Left lung (tissue), 10 donors: ENCODE results near the gene DYNC1H1. TPM values are rescaled to one million over a fixed set of nuclear protein-coding genes. Genes with fewer than 3 reads are reported as not detected.
A peak's percentile ranks its signal among the peaks of the same experiment; 100 is the strongest.

Experiments
- ATAC-seq: fragments of 200-7000 bp; cut with Tn5 transposase; one replicate; pipeline ENCODE4 v1.9.1; 2020; ENCODE audit warnings: moderate library complexity
- DNase-seq, 4 donors: peaks; one replicate each; pipeline ENCODE4 v3.0.0-alpha.2; 2013 to 2020
- H3K27ac ChIP-seq, 2 donors: fragments of 200-600 bp; sonication (generic) in 1 of 2; one replicate each; pipeline versions ENCODE4 v1.5.0 to v1.8.0; 2020 to 2021
- H3K27me3 ChIP-seq, 2 donors: fragments of 200-600 bp; sonication (generic) in 1 of 2; one replicate each; pipeline versions ENCODE4 v1.5.0 to v1.8.0; 2020 to 2021
- H3K36me3 ChIP-seq, 2 donors: fragments of 200-600 bp; sonication (generic) in 1 of 2; one replicate each; pipeline versions ENCODE4 v1.5.0 to v1.8.0; 2020 to 2021
- H3K4me1 ChIP-seq, 2 donors: fragments of 200-600 bp; one replicate each; pipeline ENCODE4 v1.8.0; 2021
- H3K4me3 ChIP-seq, 2 donors: fragments of 200-600 bp; sonication (generic) in 1 of 2; one replicate each; pipeline versions ENCODE4 v1.5.0 to v1.8.0; 2020 to 2021; ENCODE audit warnings: mild to moderate bottlenecking in 1 of 2
- H3K9me3 ChIP-seq, 2 donors: fragments of 200-600 bp; sonication (generic) in 1 of 2; one replicate each; pipeline versions ENCODE4 v1.5.0 to v1.8.0; 2020 to 2021
- CTCF ChIP-seq, 2 donors: fragments of 200-600 bp; sonication (generic) in 1 of 2; IDR thresholded peaks; one replicate each; pipeline versions ENCODE4 v1.5.0 to v1.8.0; 2021; ENCODE audit warnings: antibody characterized with exemption in 2 of 2
- intact Hi-C, 2 donors: fragments of 100-400 bp; cut with DNase I; formaldehyde crosslinking; loops; one replicate each; pipeline versions ENCODE4 v1.11.2 to v1.14.2; 2022
- polyA plus RNA-seq, 6 donors: library from polyadenylated mRNA; unstranded; fragments of 120-200 nt; gene quantifications; one replicate each; pipeline ENCODE4 v1.2.1, GENCODE V29; 2013; ENCODE audit not compliant: insufficient read length in 6 of 6
- total RNA-seq, 2 donors: library from RNA; stranded (reverse); fragmentation: NEBNext Ultra II Directional; extraction: Animal tissue kit (Norgen Biotek cat#: 25700); gene quantifications; one replicate each; pipeline ENCODE4 v1.2.1, GENCODE V29; 2021
- donor health status: DM: no; HTN: yes; CAD: no.
- donor health status: DM: no; HTN: no; CAD: no.

Gene DYNC1H1
- total and polyA plus RNA-seq, 8 donors: 305 to 514 (median 345) TPM

- Histone ChIP-seq H3K4me3 (peak overlapping the region; percentile 61 to 71), H3K27ac (peak overlapping the region; percentile 99 to 100), H3K27me3 (no peaks in the 10 kb centered on the region), H3K36me3 (peaks cover 0 to 28% of the 10 kb centered on the region in 2 donors), H3K9me3 (no peaks in the 10 kb centered on the region), H3K4me1 (peaks cover 22 to 50% of the 10 kb centered on the region in 2 donors)
- peak; percentile 23 for ATAC-seq
- no peak for TF ChIP-seq CTCF (IDR thresholded peaks at IDR 0.05)
- peak; percentile 38 to 90 (median 70) for DNase-seq
- intact Hi-C loops: no loop called here
Observed at GRCh38 chr14:102088012-102088792, 123.8 kb downstream of the DYNC1H1 start.

DNA sequence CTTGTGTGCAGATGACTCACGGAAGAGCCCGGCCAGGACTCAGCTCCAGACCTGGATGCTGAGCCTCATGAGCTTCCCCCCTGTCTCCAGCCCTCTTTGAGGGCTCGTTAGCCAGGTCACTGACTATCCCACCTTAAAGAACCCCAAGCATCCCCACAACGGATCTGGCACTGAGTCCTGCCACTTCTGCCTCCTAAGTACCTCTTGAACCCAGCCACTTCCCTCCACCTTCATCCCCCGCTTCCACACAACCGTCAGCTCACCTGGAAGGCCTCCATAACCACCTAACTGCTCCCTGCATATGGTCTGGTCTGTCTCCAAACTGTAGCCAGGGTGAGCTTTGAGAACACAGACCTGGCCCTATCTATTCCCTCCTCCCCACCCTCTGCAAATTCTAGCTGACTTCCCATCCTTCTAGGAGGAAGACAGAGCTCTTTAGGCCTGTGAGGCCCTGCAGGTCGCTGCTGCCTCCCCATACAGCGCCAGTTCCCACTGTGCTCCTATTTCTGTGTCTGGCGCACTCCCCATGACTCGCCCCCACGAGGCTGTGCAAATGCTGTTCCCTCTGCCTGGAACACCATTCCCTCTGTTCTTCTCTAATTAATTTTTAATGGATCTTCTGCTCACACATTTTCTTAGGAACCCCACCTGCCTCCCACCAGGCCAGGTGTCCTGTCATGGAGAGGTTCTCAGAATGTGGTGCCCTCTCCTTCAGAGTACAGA lies 125.4 kb downstream of the DYNC1H1 start:
- Histone ChIP-seq H3K36me3 (peaks cover 0 to 12% of the 10 kb centered on the region in 2 donors), H3K4me3 (no peak overlapping the region), H3K27ac (no peak overlapping the region), H3K27me3 (no peaks in the 10 kb centered on the region), H3K9me3 (no peaks in the 10 kb centered on the region), H3K4me1 (peaks cover 12 to 34% of the 10 kb centered on the region in 2 donors)
- intact Hi-C loops: no loop called here
- DNase-seq (no peak), ATAC-seq (no peak)
- TF ChIP-seq CTCF (IDR thresholded peaks at IDR 0.05): no peak

- intact Hi-C loops: no loop called here
- no peak overlapping the region for H3K4me3 ChIP-seq
Observed at GRCh38 chr14:102090713-102091112, 126.3 kb downstream of the DYNC1H1 start.

DNA sequence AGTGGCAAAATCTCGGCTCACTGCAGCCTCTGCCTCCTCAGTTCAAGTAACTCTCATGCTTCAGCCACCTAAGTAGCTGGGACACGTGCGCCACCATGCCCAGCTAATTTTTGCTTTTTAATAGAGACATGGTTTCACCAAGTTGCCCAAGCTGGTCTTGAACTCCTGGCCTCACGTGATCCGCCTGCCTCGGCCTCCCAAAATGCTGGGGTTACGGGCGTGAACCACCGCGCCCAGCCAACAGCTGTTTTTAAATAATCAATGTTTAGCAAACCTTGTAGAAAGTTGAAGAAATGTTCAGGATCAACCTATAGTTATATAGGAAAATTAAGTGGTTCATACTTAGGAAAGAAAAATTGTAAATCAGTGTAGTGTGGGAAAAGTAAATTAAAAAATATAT lies 128.4 kb downstream of the DYNC1H1 start:
- TF ChIP-seq CTCF (IDR thresholded peaks at IDR 0.05): no peak
- Histone ChIP-seq H3K4me3 (no peak overlapping the region), H3K9me3 (no peaks in the 10 kb centered on the region), H3K27me3 (no peaks in the 10 kb centered on the region), H3K36me3 (no peaks in the 10 kb centered on the region), H3K27ac (no peak overlapping the region), H3K4me1 (peaks cover 3 to 18% of the 10 kb centered on the region in 2 donors)
- intact Hi-C loops: no loop called here
- DNase-seq (no peak), ATAC-seq (no peak)

More at GRCh38 chr14:102090713-102091112, 126.3 kb downstream of the DYNC1H1 start:
- peaks cover 0 to 3% of the 10 kb centered on the region in 2 donors for H3K36me3 ChIP-seq
- DNase-seq (no peak), ATAC-seq (no peak)
- no peak overlapping the region for H3K27ac ChIP-seq
- peaks cover 3 to 25% of the 10 kb centered on the region in 2 donors for H3K4me1 ChIP-seq
- no peaks in the 10 kb centered on the region for H3K27me3 ChIP-seq
- no peaks in the 10 kb centered on the region for H3K9me3 ChIP-seq
- no peak for TF ChIP-seq CTCF (IDR thresholded peaks at IDR 0.05)

GRCh38 chr14:102094101-102094500 lies 129.7 kb downstream of the DYNC1H1 start:
- DNase-seq (peak in 1 of 4 donors; percentile 32), ATAC-seq (no peak)
- no peak overlapping the region for H3K4me3 ChIP-seq
- no peaks in the 10 kb centered on the region for H3K27me3 ChIP-seq
- no peak for TF ChIP-seq CTCF (IDR thresholded peaks at IDR 0.05)
- intact Hi-C loops: no loop called here
- no peaks in the 10 kb centered on the region for H3K9me3 ChIP-seq
- no peak overlapping the region for H3K27ac ChIP-seq
- H3K36me3 ChIP-seq: no peaks in the 10 kb centered on the region
- peaks cover 0 to 5% of the 10 kb centered on the region in 2 donors for H3K4me1 ChIP-seq
